Body of pancreas (tissue), 4 donors: ENCODE data around the gene PCGF1. TPM values are rescaled to one million over a fixed set of nuclear protein-coding genes. Genes with fewer than 3 reads are reported as not detected.

Experiments used
- ATAC-seq: fragments of 150-250 bp; one replicate; pipeline ENCODE4 v1.9.1; 2016
- DNase-seq, 4 donors: peaks; one replicate each; pipeline ENCODE4 v3.0.0-alpha.2; 2019
- H3K27ac ChIP-seq, 4 donors: fragments of 200-600 bp; sonication (generic); 1 replicate in 3 of 4; 2 replicates in 1 of 4; pipeline versions ENCODE4 v1.5.1 to v1.6.1; 2016 to 2019; ENCODE audit warnings: mild to moderate bottlenecking in 1 of 4, mixed read lengths in 1 of 4, moderate library complexity in 1 of 4
- H3K27me3 ChIP-seq, 2 donors: fragments of 200-600 bp; sonication (generic); one replicate each; pipeline ENCODE4 v1.6.0; 2016; ENCODE audit warnings: mild to moderate bottlenecking in 1 of 2
- H3K36me3 ChIP-seq, 2 donors: fragments of 200-600 bp; sonication (generic); replicated peaks in 1 of 2; 2 replicates each; pipeline ENCODE4 v1.5.1; 2016; ENCODE audit warnings: low read depth in 2 of 2; ENCODE audit not compliant: insufficient read depth in 1 of 2
- H3K4me1 ChIP-seq: fragments of 200-600 bp; sonication (generic); one replicate; pipeline ENCODE4 v1.6.0; 2016
- H3K4me3 ChIP-seq, 2 donors: fragments of 200-600 bp; sonication (generic); 1 replicate in 1 of 2; 2 replicates in 1 of 2; pipeline ENCODE4 v1.5.1; 2016 to 2019
- H3K9me3 ChIP-seq, 3 donors: fragments of 200-600 bp; sonication (generic); 1 replicate in 2 of 3; 2 replicates in 1 of 3; pipeline ENCODE4 v1.5.1; 2016
- CTCF ChIP-seq, 7 experiments: fragments of 450-650 bp in 4 of 7; fragments of 200-600 bp in 3 of 7; sonication (generic) in 3 of 7; IDR thresholded peaks; one replicate each; pipeline ENCODE4 v1.5.1; 2016 to 2019; ENCODE audit warnings: antibody characterized with exemption in 7 of 7
- POLR2A ChIP-seq, 3 donors: fragments of 450-650 bp; IDR thresholded peaks; one replicate each; pipeline ENCODE4 v1.6.1; 2016; ENCODE audit warnings: antibody characterized with exemption in 3 of 3, mild to moderate bottlenecking in 2 of 3
- whole genome bisulfite sequencing, 2 donors: methylation state at CpG; one replicate each; pipeline ENCODE4 v1.1.5; 2017; 5-methylcytosine and 5-hydroxymethylcytosine counted together
- intact Hi-C: fragments of 100-400 bp; cut with DNase I; formaldehyde crosslinking; loops from one replicate; pipeline ENCODE4 v1.15.1; 2023
- total RNA-seq, 2 donors: library from RNA; depleted of rRNA; stranded (reverse); fragments of >200 nt; gene quantifications; one replicate each; pipeline ENCODE4 v1.1.0, GENCODE V29; 2016

The PCGF1 gene
- total RNA-seq, 2 donors from 2014 or later = 16.5 to 22.3 TPM

- intact Hi-C loops = no loop called here
- ATAC-seq = peak; percentile 33
- 5 to 8% methylated on average over 18 to 61 of the region's 61 CpGs for WGBS, 2 donors
- peak in 1 of 7 experiments; percentile 9 for TF ChIP-seq CTCF (IDR thresholded peaks at IDR 0.05)
- peak in 2 of 3 donors; percentile 16 to 21 for TF ChIP-seq POLR2A (IDR thresholded peaks at IDR 0.05)
- H3K27ac ChIP-seq = no peak overlapping the region
- peaks cover 0 to 5% of the 10 kb centered on the region in 2 donors for H3K27me3 ChIP-seq
- peaks cover 0 to 6% of the 10 kb centered on the region in 2 donors for H3K36me3 ChIP-seq
- no peaks in the 10 kb centered on the region for H3K9me3 ChIP-seq
- peak overlapping the region in 1 of 2 donors; percentile 8 for H3K4me3 ChIP-seq
- peaks cover 37% of the 10 kb centered on the region for H3K4me1 ChIP-seq
- peak in 1 of 4 donors; percentile 52 for DNase-seq
These were observed 9.6 kb downstream of the PCGF1 start for GRCh38 chr2:74497777-74498499.

DNA sequence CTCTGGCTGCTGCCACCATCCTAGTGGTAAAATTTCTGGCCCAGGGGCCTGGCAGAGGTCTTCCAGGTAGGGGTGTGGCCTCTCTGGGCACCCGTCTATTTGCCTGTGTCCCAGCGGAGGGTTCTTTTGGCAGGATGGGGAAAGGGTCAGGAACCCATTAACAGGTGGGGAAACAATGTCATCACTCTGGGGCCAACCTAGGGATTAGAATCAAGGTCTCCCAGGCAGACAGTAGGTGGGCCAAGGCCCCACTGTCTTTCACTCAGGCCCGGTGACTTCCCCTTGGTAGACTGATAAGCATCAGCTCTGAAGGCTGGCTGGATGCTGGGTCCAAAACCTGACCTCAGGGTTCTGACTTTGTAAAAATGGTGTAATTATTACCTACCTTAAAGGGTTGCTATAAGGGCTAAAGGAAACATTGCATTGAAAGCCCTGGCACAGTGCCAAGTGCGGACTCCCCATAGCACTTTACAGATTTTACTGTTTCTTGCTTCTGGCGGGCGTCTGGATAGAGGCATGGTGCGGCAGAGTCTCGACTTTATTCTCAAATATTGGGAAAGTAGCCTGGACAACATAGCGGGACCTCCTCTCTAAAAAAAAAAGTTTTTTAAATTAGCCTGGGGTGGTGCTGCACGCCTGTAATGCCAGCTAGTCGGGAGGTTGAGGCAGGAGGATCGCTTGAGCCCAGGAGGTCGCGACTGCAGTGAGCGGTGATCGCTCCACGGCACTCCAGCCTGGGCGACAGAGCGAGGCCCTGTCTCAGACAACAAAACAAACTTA is 10.3 kb downstream of the PCGF1 start:
- WGBS, 2 donors = 60 to 70% methylated on average over 17 to 19 of the region's 19 CpGs
- ATAC-seq (no peak), DNase-seq (no peak)
- intact Hi-C loops = no loop called here
- Histone ChIP-seq H3K27me3 (peaks cover 0 to 5% of the 10 kb centered on the region in 2 donors), H3K4me3 (no peak overlapping the region), H3K27ac (no peak overlapping the region), H3K4me1 (peaks cover 30% of the 10 kb centered on the region), H3K9me3 (no peaks in the 10 kb centered on the region), H3K36me3 (peaks cover 0 to 12% of the 10 kb centered on the region in 2 donors)
- TF ChIP-seq POLR2A (IDR thresholded peaks at IDR 0.05) (no peak), CTCF (IDR thresholded peaks at IDR 0.05) (no peak)

- H3K4me3 ChIP-seq = no peak overlapping the region
- peaks cover 0 to 26% of the 10 kb centered on the region in 2 donors for H3K36me3 ChIP-seq
- WGBS, 2 donors = 90 to 93% methylated on average over 1 of the region's 1 CpG
- TF ChIP-seq CTCF (IDR thresholded peaks at IDR 0.05) (no peak), POLR2A (IDR thresholded peaks at IDR 0.05) (no peak)
- ATAC-seq = no peak
- no peak for DNase-seq
- no peaks in the 10 kb centered on the region for H3K9me3 ChIP-seq
- no peak overlapping the region for H3K27ac ChIP-seq
- intact Hi-C loops = no loop called here
- H3K27me3 ChIP-seq = peaks cover 0 to 5% of the 10 kb centered on the region in 2 donors
- peaks cover 25% of the 10 kb centered on the region for H3K4me1 ChIP-seq
These were observed 12.1 kb downstream of the PCGF1 start for GRCh38 chr2:74495440-74495839.

- TF ChIP-seq CTCF (IDR thresholded peaks at IDR 0.05) = no peak
- no peak for TF ChIP-seq POLR2A (IDR thresholded peaks at IDR 0.05)
- intact Hi-C loops = loop anchor here (5.0 kb wide), 2 partner anchors 34 to 94 kb away; partner anchors contain the start of genes AUP1, DQX1 and HTRA2
These were observed 13.9 kb downstream of the PCGF1 start for GRCh38 chr2:74493546-74493945.

More at GRCh38 chr2:74493546-74493945, 13.9 kb downstream of the PCGF1 start:
- DNase-seq (no peak), ATAC-seq (no peak)
- H3K4me1 ChIP-seq = peaks cover 11% of the 10 kb centered on the region
- WGBS, 2 donors = 93% methylated on average over 3 of the region's 3 CpGs
- H3K27ac ChIP-seq = no peak overlapping the region
- no peaks in the 10 kb centered on the region for H3K27me3 ChIP-seq
- H3K4me3 ChIP-seq = no peak overlapping the region
- H3K9me3 ChIP-seq = no peaks in the 10 kb centered on the region
- H3K36me3 ChIP-seq = peaks cover 0 to 28% of the 10 kb centered on the region in 2 donors
